Fibroblast of lung (primary cell): ENCODE data around the gene GLIS1. TPM values are rescaled to one million over a fixed set of nuclear protein-coding genes. Genes with fewer than 3 reads are reported as not detected.

Source experiments
- DNase-seq, 2 donors: peaks; one replicate each; pipeline versions ENCODE4 v3.0.0 to v3.0.0-alpha.2; 2010; ENCODE audit warnings: low read depth in 2 of 2
- H2AFZ ChIP-seq: 2 replicates; pipeline ENCODE4 v1.5.1; 2012; ENCODE audit warnings: low read length, control low read depth, inconsistent platforms
- H3K27ac ChIP-seq: 2 replicates; pipeline ENCODE4 v1.5.1; 2011; ENCODE audit warnings: low read length, control low read depth; ENCODE audit not compliant: insufficient read depth
- H3K27me3 ChIP-seq: 2 replicates; pipeline ENCODE4 v1.5.1; 2011; ENCODE audit warnings: mild to moderate bottlenecking, low read length; ENCODE audit not compliant: control insufficient read depth, insufficient read depth
- H3K36me3 ChIP-seq: 2 replicates; pipeline ENCODE4 v1.5.1; 2011; ENCODE audit warnings: low read length; ENCODE audit not compliant: control insufficient read depth, insufficient read depth
- H3K4me1 ChIP-seq: 2 replicates; pipeline ENCODE4 v1.5.1; 2011; ENCODE audit warnings: low read length; ENCODE audit not compliant: control insufficient read depth, insufficient read depth; ENCODE audit errors: extremely low read depth
- H3K4me2 ChIP-seq: 2 replicates; pipeline ENCODE4 v1.5.1; 2011; ENCODE audit warnings: low read length, control low read depth; ENCODE audit not compliant: insufficient read depth; ENCODE audit errors: extremely low read depth
- H3K4me3 ChIP-seq, 4 experiments: fragments of 200-600 bp in 1 of 4; sonication (generic) in 1 of 4; replicated peaks in 1 of 4; 2 replicates each; pipeline ENCODE4 v1.5.1; 2011 to 2016; ENCODE audit warnings: low read length in 4 of 4, low read depth in 3 of 4, mild to moderate bottlenecking in 3 of 4, control low read depth in 2 of 4, inconsistent platforms in 1 of 4, mixed read lengths in 1 of 4; ENCODE audit not compliant: insufficient read depth in 1 of 4; ENCODE audit errors: control extremely low read depth in 1 of 4
- H3K79me2 ChIP-seq: 2 replicates; pipeline ENCODE4 v1.5.1; 2012; ENCODE audit warnings: mild to moderate bottlenecking, low read length, inconsistent platforms; ENCODE audit not compliant: control insufficient read depth, insufficient read depth
- H3K9ac ChIP-seq: 2 replicates; pipeline ENCODE4 v1.5.1; 2011; ENCODE audit warnings: mild to moderate bottlenecking, low read length, control low read depth; ENCODE audit not compliant: insufficient read depth
- H3K9me3 ChIP-seq: 2 replicates; pipeline ENCODE4 v1.5.1; 2012; ENCODE audit warnings: low read depth, low read length; ENCODE audit not compliant: control insufficient read depth, insufficient read depth
- H4K20me1 ChIP-seq: 2 replicates; pipeline ENCODE4 v1.5.1; 2011; ENCODE audit warnings: low read length; ENCODE audit not compliant: control insufficient read depth, insufficient read depth; ENCODE audit errors: extremely low read depth
- EZH2 ChIP-seq: IDR thresholded peaks from 2 replicates; pipeline ENCODE4 v1.5.1; 2012; ENCODE audit warnings: low read length, control low read depth, mild to moderate bottlenecking; ENCODE audit errors: missing control alignments
- polyA plus RNA-seq, 2 donors: library from polyadenylated mRNA; depleted of rRNA in 1 of 2; stranded (reverse) in 1 of 2; unstranded in 1 of 2; fragments of >200 nt; gene quantifications; 2 replicates each; pipeline ENCODE4 v1.2.1, GENCODE V29; 2011 to 2012; ENCODE audit warnings: missing spikeins in 1 of 2
- total RNA-seq: library from RNA; depleted of rRNA; stranded (reverse); fragments of >200 nt; gene quantifications from 2 replicates; pipeline ENCODE4 v1.2.1, GENCODE V29; 2014
- TF ChIP-seq, protein P1 (sequence below), 2 donors: IDR thresholded peaks in 1 of 2; conservative IDR thresholded peaks in 1 of 2; 1 replicate in 1 of 2; 2 replicates in 1 of 2; pipeline ENCODE4 v1.5.1; 2011 to 2012; ENCODE audit warnings: low read length in 2 of 2, control low read depth in 1 of 2, inconsistent platforms in 1 of 2, low read depth in 1 of 2, mild to moderate bottlenecking in 1 of 2

GLIS1 gene
- total and polyA plus RNA-seq, 2 donors (not counting 1 experiment from before 2014, with no cell fraction given), result under 0.01 to 0.05 TPM

- H3K27ac ChIP-seq, result no peak overlapping the region
- no peaks in the 10 kb centered on the region for H3K79me2 ChIP-seq
- no peak overlapping the region for H3K9ac ChIP-seq
- no peak overlapping the region for H2AFZ ChIP-seq
- no peak for TF ChIP-seq EZH2
- TF ChIP-seq, protein P1, sequence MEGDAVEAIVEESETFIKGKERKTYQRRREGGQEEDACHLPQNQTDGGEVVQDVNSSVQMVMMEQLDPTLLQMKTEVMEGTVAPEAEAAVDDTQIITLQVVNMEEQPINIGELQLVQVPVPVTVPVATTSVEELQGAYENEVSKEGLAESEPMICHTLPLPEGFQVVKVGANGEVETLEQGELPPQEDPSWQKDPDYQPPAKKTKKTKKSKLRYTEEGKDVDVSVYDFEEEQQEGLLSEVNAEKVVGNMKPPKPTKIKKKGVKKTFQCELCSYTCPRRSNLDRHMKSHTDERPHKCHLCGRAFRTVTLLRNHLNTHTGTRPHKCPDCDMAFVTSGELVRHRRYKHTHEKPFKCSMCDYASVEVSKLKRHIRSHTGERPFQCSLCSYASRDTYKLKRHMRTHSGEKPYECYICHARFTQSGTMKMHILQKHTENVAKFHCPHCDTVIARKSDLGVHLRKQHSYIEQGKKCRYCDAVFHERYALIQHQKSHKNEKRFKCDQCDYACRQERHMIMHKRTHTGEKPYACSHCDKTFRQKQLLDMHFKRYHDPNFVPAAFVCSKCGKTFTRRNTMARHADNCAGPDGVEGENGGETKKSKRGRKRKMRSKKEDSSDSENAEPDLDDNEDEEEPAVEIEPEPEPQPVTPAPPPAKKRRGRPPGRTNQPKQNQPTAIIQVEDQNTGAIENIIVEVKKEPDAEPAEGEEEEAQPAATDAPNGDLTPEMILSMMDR (conservative IDR thresholded peaks at IDR 0.05 in 1 of 2, IDR thresholded peaks at IDR 0.05 in 1 of 2; ENCODE audit: low read depth in 1 of 2, low read length in 2 of 2), result no peak
- peaks cover 7% of the 10 kb centered on the region for H3K27me3 ChIP-seq
- H3K36me3 ChIP-seq, result no peaks in the 10 kb centered on the region
- no peak overlapping the region for H3K4me3 ChIP-seq
- no peak for DNase-seq
- H3K4me2 ChIP-seq, result no peak overlapping the region
- H3K4me1 ChIP-seq, result peaks cover 2% of the 10 kb centered on the region
- no peaks in the 10 kb centered on the region for H3K9me3 ChIP-seq
- no peaks in the 10 kb centered on the region for H4K20me1 ChIP-seq
Measured at GRCh38 chr1:53468374-53468773, 270.6 kb downstream of the GLIS1 start.

DNA sequence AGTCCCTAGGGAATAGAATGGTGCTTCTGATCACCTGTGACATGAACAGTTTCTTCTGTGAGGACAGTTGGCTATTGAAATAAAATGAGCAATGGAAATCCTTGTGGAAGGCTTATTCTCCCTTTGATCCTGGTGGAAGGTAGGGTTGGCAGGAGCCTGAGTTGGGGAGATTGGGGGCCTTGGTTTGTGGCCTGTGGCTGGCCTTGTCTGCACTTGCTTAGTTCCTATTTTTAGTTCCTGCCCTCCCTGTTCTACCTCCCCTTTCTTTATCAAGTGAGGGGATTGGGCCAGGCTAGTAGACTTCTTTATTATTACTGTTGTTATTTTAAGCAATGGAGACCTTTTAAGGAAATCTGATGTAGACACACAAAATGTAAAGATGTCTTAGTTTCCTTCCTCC, 271.6 kb downstream of the GLIS1 start:
- no peaks in the 10 kb centered on the region for H3K36me3 ChIP-seq
- H3K9me3 ChIP-seq, result no peaks in the 10 kb centered on the region
- no peaks in the 10 kb centered on the region for H3K79me2 ChIP-seq
- H3K4me2 ChIP-seq, result no peak overlapping the region
- H3K27ac ChIP-seq, result no peak overlapping the region
- H3K4me1 ChIP-seq, result peaks cover 2% of the 10 kb centered on the region
- H2AFZ ChIP-seq, result no peak overlapping the region
- no peak for TF ChIP-seq EZH2
- TF ChIP-seq, protein P1 (conservative IDR thresholded peaks at IDR 0.05 in 1 of 2, IDR thresholded peaks at IDR 0.05 in 1 of 2; ENCODE audit: low read depth in 1 of 2, low read length in 2 of 2), result no peak
- H3K27me3 ChIP-seq, result peaks cover 12% of the 10 kb centered on the region
- no peak for DNase-seq
- no peak overlapping the region for H3K9ac ChIP-seq
- no peaks in the 10 kb centered on the region for H4K20me1 ChIP-seq
- H3K4me3 ChIP-seq, result no peak overlapping the region

- H3K9ac ChIP-seq, result no peak overlapping the region
- H2AFZ ChIP-seq, result no peak overlapping the region
- no peak for DNase-seq
- no peak overlapping the region for H3K4me3 ChIP-seq
- H3K27ac ChIP-seq, result no peak overlapping the region
- no peak for TF ChIP-seq EZH2
- TF ChIP-seq, protein P1 (conservative IDR thresholded peaks at IDR 0.05 in 1 of 2, IDR thresholded peaks at IDR 0.05 in 1 of 2; ENCODE audit: low read depth in 1 of 2, low read length in 2 of 2), result no peak
- no peak overlapping the region for H3K4me2 ChIP-seq
- H3K4me1 ChIP-seq, result peaks cover under 1% of the 10 kb centered on the region
- no peaks in the 10 kb centered on the region for H3K79me2 ChIP-seq
- H3K27me3 ChIP-seq, result peaks cover 12% of the 10 kb centered on the region
- no peaks in the 10 kb centered on the region for H3K36me3 ChIP-seq
- H4K20me1 ChIP-seq, result no peaks in the 10 kb centered on the region
- H3K9me3 ChIP-seq, result no peaks in the 10 kb centered on the region
Measured at GRCh38 chr1:53465023-53465957, 273.7 kb downstream of the GLIS1 start.
